A549 (cell line): Measurements from ENCODE around the gene KHSRP. TPM values are rescaled to one million over a fixed set of nuclear protein-coding genes. Genes with fewer than 3 reads are reported as not detected.

Source experiments
- ATAC-seq, 2 experiments: fragments of 200-7000 bp in 1 of 2; fragments of >200 bp in 1 of 2; cut with Nextera tagmentation in 1 of 2; cut with Tn5 transposase in 1 of 2; 3 replicates each; pipeline versions ENCODE4 v1.8.0 to v1.9.1; 2018 to 2020; ENCODE audit warnings: mild to moderate bottlenecking in 1 of 2, moderate library complexity in 1 of 2
- CTCF ChIA-PET: fragments of 300-600 bp; sonication (Branson Sonifier 250); formaldehyde crosslinking; extraction: SDS; loops from one replicate; lab custom pipeline; 2021; ENCODE audit warnings: antibody characterized with exemption, inconsistent platforms; lab: Yijun Ruan, JAX
- POLR2A ChIA-PET: fragments of 350-600 bp; formaldehyde crosslinking; extraction: SDS; loops from one replicate; lab custom pipeline; 2021; ENCODE audit warnings: antibody characterized with exemption, inconsistent platforms; lab: Yijun Ruan, JAX
- DNase-seq, 2 experiments: peaks; one replicate each; pipeline versions ENCODE4 v3.0.0 to v3.0.0-alpha.2; 2011 to 2016; ENCODE audit warnings: low read depth in 1 of 2, low spot score in 1 of 2
- FAIRE-seq: peaks from 2 replicates; lab custom pipeline; 2011; peaks lifted over from hg19 to GRCh38; lab: Jason Lieb, UNC
- H3K27ac ChIP-seq, 2 experiments: fragments of >200 bp; sonication (Bioruptor Twin); formaldehyde crosslinking; 3 replicates each; pipeline ENCODE4 v1.5.1; 2016 to 2017
- H3K4me1 ChIP-seq: fragments of >200 bp; sonication (Bioruptor Twin); formaldehyde crosslinking; 3 replicates; pipeline ENCODE4 v1.6.1; 2016
- H3K4me2 ChIP-seq: fragments of >200 bp; sonication (Bioruptor Twin); formaldehyde crosslinking; 3 replicates; pipeline ENCODE4 v1.6.1; 2016
- H3K4me3 ChIP-seq: fragments of >200 bp; sonication (Bioruptor Twin); formaldehyde crosslinking; 3 replicates; pipeline ENCODE4 v1.5.1; 2016
- H3K9me3 ChIP-seq: fragments of >200 bp; sonication (Bioruptor Twin); formaldehyde crosslinking; 3 replicates; pipeline ENCODE4 v1.6.1; 2016
- ATOH8 ChIP-seq: fragments of 250-450 bp; sonication (Bioruptor Pico); IDR thresholded peaks from 2 replicates; pipeline ENCODE4 v1.5.0; 2020; ENCODE audit warnings: low read depth, mild to moderate bottlenecking, moderate library complexity
- CBX8 ChIP-seq: fragments of 200-600 bp; sonication (generic); IDR thresholded peaks from 2 replicates; pipeline ENCODE4 v1.6.1; 2016
- EHF ChIP-seq: fragments of 250-450 bp; sonication (Bioruptor Pico); IDR thresholded peaks from 2 replicates; pipeline ENCODE4 v1.5.0; 2020; ENCODE audit warnings: mild to moderate bottlenecking
- EHMT2 ChIP-seq: fragments of 200-600 bp; sonication (generic); IDR thresholded peaks from 2 replicates; pipeline ENCODE4 v1.6.1; 2016; ENCODE audit warnings: antibody characterized with exemption, low read depth, mild to moderate bottlenecking, moderate library complexity
- FOSB ChIP-seq: fragments of 250-450 bp; sonication (Bioruptor Pico); IDR thresholded peaks from 2 replicates; pipeline ENCODE4 v1.5.0; 2020; ENCODE audit warnings: mild to moderate bottlenecking, moderate library complexity
- FOSL2 ChIP-seq, 2 experiments: fragments of 450-650 bp in 1 of 2; fragments of >200 bp in 1 of 2; sonication (Bioruptor Twin) in 1 of 2; formaldehyde crosslinking; IDR thresholded peaks; 2 replicates each; pipeline versions ENCODE4 v1.5.0 to v1.6.1; 2016 to 2020; ENCODE audit warnings: mild to moderate bottlenecking in 1 of 2, moderate library complexity in 1 of 2
- GATA3 ChIP-seq: IDR thresholded peaks from 2 replicates; pipeline ENCODE4 v1.6.1; 2012; ENCODE audit warnings: borderline replicate concordance
- HEYL ChIP-seq: fragments of 250-450 bp; sonication (Bioruptor Pico); IDR thresholded peaks from 2 replicates; pipeline ENCODE4 v1.8.0; 2021; ENCODE audit warnings: mild to moderate bottlenecking, moderate library complexity
- HMGXB4 ChIP-seq: fragments of 250-450 bp; sonication (Bioruptor Pico); IDR thresholded peaks from 2 replicates; pipeline ENCODE4 v1.5.0; 2021; ENCODE audit warnings: mild to moderate bottlenecking, moderate library complexity, borderline replicate concordance
- JUNB ChIP-seq: fragments of >200 bp; sonication (Bioruptor Twin); formaldehyde crosslinking; IDR thresholded peaks from 2 replicates; pipeline ENCODE4 v1.6.1; 2016
- KDM1A ChIP-seq: fragments of 200-600 bp; sonication (generic); IDR thresholded peaks from 2 replicates; pipeline ENCODE4 v1.6.1; 2016; ENCODE audit warnings: low read depth, mild to moderate bottlenecking
- MAFK ChIP-seq: fragments of 450-650 bp; IDR thresholded peaks from 2 replicates; pipeline ENCODE4 v1.6.1; 2014; ENCODE audit not compliant: partially characterized antibody
- NFE2L2 ChIP-seq: fragments of 150-350 bp; conservative IDR thresholded peaks from 2 replicates; pipeline ENCODE4 v1.6.1; 2014; ENCODE audit warnings: low read length
- PHF8 ChIP-seq: fragments of 200-600 bp; sonication (generic); IDR thresholded peaks from 2 replicates; pipeline ENCODE4 v1.6.1; 2016; ENCODE audit warnings: low read depth, mild to moderate bottlenecking, antibody characterized with exemption, moderate library complexity, borderline replicate concordance
- POLR2AphosphoS2 ChIP-seq: conservative IDR thresholded peaks from 2 replicates; pipeline ENCODE4 v1.6.1; 2012; ENCODE audit warnings: low read length, improper control_type of control experiment, inconsistent platforms
- RAD21 ChIP-seq, 2 experiments: fragments of >200 bp in 1 of 2; sonication (Bioruptor Twin) in 1 of 2; formaldehyde crosslinking in 1 of 2; IDR thresholded peaks in 1 of 2; conservative IDR thresholded peaks in 1 of 2; 2 replicates in 1 of 2; 3 replicates in 1 of 2; pipeline ENCODE4 v1.6.1; 2012 to 2018; ENCODE audit warnings: inconsistent platforms in 1 of 2
- RARB ChIP-seq: fragments of 250-450 bp; sonication (Bioruptor Pico); IDR thresholded peaks from 2 replicates; pipeline ENCODE4 v1.8.0; 2021; ENCODE audit warnings: mild to moderate bottlenecking, moderate library complexity
- RCOR1 ChIP-seq: fragments of 150-350 bp; IDR thresholded peaks from 2 replicates; pipeline ENCODE4 v1.6.1; 2014; ENCODE audit warnings: antibody characterized with exemption, low read length, low read depth
- REST ChIP-seq: fragments of 200-600 bp; sonication (generic); IDR thresholded peaks from 2 replicates; pipeline ENCODE4 v1.6.1; 2016; ENCODE audit warnings: antibody characterized with exemption, mild to moderate bottlenecking, moderate library complexity
- SMC3 ChIP-seq: fragments of >200 bp; sonication (Bioruptor Twin); formaldehyde crosslinking; IDR thresholded peaks from 3 replicates; pipeline ENCODE4 v1.6.1; 2018; ENCODE audit warnings: inconsistent platforms
- SREBF2 ChIP-seq: fragments of 450-650 bp; IDR thresholded peaks from 2 replicates; pipeline ENCODE4 v1.6.1; 2014; ENCODE audit warnings: mild to moderate bottlenecking, moderate library complexity
- TP53 ChIP-seq: fragments of 250-450 bp; sonication (Bioruptor Pico); IDR thresholded peaks from 2 replicates; pipeline ENCODE4 v1.5.0; 2021; ENCODE audit warnings: mild to moderate bottlenecking, moderate library complexity
- USF2 ChIP-seq: fragments of 450-650 bp; IDR thresholded peaks from 2 replicates; pipeline ENCODE4 v1.6.1; 2014; ENCODE audit warnings: antibody characterized with exemption
- whole genome bisulfite sequencing: methylation state at CpG from one replicate; pipeline ENCODE4 v1.1.6; 2017; ENCODE audit errors: missing lambda C conversion rate; 5-methylcytosine and 5-hydroxymethylcytosine counted together
- polyA plus RNA-seq, 4 experiments: library from polyadenylated mRNA; depleted of rRNA in 3 of 4; stranded (reverse); fragments of >200 nt; fragmentation: RNase III in 1 of 4; extraction: RNeasy Plus Mini Kit Qiagen cat#74134 plus additional on column Dnase treatment in 1 of 4; gene quantifications; 2 replicates in 3 of 4; 3 replicates in 1 of 4; pipeline ENCODE4 v1.2.3, GENCODE V29; 2011 to 2017
- TF ChIP-seq, protein P1 (sequence below): fragments of 150-350 bp; IDR thresholded peaks from 2 replicates; pipeline ENCODE4 v1.6.1; 2014; ENCODE audit warnings: low read depth, mild to moderate bottlenecking, low read length
- TF ChIP-seq, protein P2 (sequence below): fragments of >200 bp; sonication (Bioruptor Twin); formaldehyde crosslinking; IDR thresholded peaks from 2 replicates; pipeline ENCODE4 v1.6.1; 2016

KHSRP gene
- polyA plus RNA-seq, 2 of the 4 experiments (the other 2 are of a cell fraction) = 54.3 to 192 TPM

- H3K27ac ChIP-seq = no peak overlapping the region
- no peak for ATAC-seq
- no peak overlapping the region for H3K4me2 ChIP-seq
- peaks cover 4% of the 10 kb centered on the region; the same call in 1 of the 3 replicates for H3K4me1 ChIP-seq
- TF ChIP-seq TP53 (CRISPR knock-in tag) (no peak), EHMT2 (no peak), CBX8 (no peak), ATOH8 (CRISPR knock-in tag) (no peak), USF2 (no peak), JUNB (no peak), RAD21 (conservative IDR thresholded peaks at IDR 0.05 in 1 of 2, IDR thresholded peaks at IDR 0.05 in 1 of 2) (no peak)
- TF ChIP-seq, all 56 proteins: peak for 0
- Histone ChIP-seq H3K9me3 (no peaks in the 10 kb centered on the region), H3K4me3 (no peak overlapping the region)
- ChIA-PET POLR2A (no interaction called here), CTCF (interaction anchor here (1.0 to 1.8 kb wide), 3 partner anchors 9 to 390 kb away, joined by 3 to 5 read pairs (median 5); partner anchors contain the start of gene DENND1C)
- FAIRE-seq (no peak), DNase-seq (no peak)
- 0% methylated on average over 1 of the region's 4 CpGs for WGBS
Observed at GRCh38 chr19:6472713-6473112, 48.1 kb upstream of the KHSRP start.

GRCh38 chr19:6471076-6471475 lies 46.5 kb upstream of the KHSRP start:
- no peak for FAIRE-seq
- Histone ChIP-seq H3K4me3 (no peak overlapping the region), H3K4me1 (peaks cover 4% of the 10 kb centered on the region; the same call in 1 of the 3 replicates), H3K9me3 (no peaks in the 10 kb centered on the region), H3K27ac (no peak overlapping the region), H3K4me2 (no peak overlapping the region)
- ChIA-PET POLR2A (no interaction called here), CTCF (no interaction called here)
- WGBS = 71% methylated on average over 12 of the region's 14 CpGs
- no peak for DNase-seq
- TF ChIP-seq SMC3 (no peak), HMGXB4 (CRISPR knock-in tag) (no peak), SREBF2 (no peak), RARB (CRISPR knock-in tag) (no peak), POLR2AphosphoS2 (no peak), FOSL2 (IDR thresholded peaks at IDR 0.05) (no peak), FOSL2 (CRISPR knock-in tag; IDR thresholded peaks at IDR 0.05) (no peak), MAFK (no peak), RCOR1 (no peak), KDM1A (no peak), GATA3 (no peak)
- TF ChIP-seq, protein P1, sequence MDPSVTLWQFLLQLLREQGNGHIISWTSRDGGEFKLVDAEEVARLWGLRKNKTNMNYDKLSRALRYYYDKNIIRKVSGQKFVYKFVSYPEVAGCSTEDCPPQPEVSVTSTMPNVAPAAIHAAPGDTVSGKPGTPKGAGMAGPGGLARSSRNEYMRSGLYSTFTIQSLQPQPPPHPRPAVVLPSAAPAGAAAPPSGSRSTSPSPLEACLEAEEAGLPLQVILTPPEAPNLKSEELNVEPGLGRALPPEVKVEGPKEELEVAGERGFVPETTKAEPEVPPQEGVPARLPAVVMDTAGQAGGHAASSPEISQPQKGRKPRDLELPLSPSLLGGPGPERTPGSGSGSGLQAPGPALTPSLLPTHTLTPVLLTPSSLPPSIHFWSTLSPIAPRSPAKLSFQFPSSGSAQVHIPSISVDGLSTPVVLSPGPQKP = no peak
- TF ChIP-seq, protein P2, sequence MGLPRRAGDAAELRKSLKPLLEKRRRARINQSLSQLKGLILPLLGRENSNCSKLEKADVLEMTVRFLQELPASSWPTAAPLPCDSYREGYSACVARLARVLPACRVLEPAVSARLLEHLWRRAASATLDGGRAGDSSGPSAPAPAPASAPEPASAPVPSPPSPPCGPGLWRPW = no peak
- ATAC-seq = no peak

DNA sequence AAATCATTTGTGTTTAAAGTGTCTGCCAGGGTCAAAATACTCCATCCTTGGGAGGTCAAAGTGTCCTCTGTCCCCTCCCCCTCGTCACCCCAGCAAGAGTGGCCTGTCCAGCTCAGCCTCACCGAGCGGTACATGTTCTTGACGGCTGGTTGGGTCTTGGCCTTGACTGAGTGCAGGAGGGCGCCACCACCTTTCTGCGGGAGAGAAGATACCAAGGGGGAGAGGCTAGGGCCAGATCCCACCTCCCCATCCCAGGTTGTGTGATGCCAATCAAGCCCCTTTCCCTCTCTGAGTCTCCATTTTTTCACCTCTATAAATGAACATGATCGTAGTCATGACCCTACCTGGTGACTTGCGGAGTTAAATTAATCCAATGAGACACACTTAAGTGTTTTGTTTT lies 45.6 kb upstream of the KHSRP start:
- FAIRE-seq (no peak), ATAC-seq (no peak)
- CTCF ChIA-PET = no interaction called here
- TF ChIP-seq PHF8 (no peak), EHF (no peak), NFE2L2 (no peak), FOSB (CRISPR knock-in tag) (no peak), HEYL (CRISPR knock-in tag) (no peak), KDM1A (no peak), SREBF2 (no peak), ATOH8 (CRISPR knock-in tag) (no peak), REST (no peak)

More for the DNA sequence above, 45.6 kb upstream of the KHSRP start:
- no peak overlapping the region for H3K4me3 ChIP-seq
- WGBS = 80% methylated on average over 8 of the region's 8 CpGs
- H3K4me2 ChIP-seq = no peak overlapping the region
- no peaks in the 10 kb centered on the region; the same call in 2 of the 3 replicates for H3K4me1 ChIP-seq
- DNase-seq = no peak
- no peaks in the 10 kb centered on the region for H3K9me3 ChIP-seq
- H3K27ac ChIP-seq = no peak overlapping the region
- POLR2A ChIA-PET = no interaction called here
